Activated CD8-positive, alpha-beta memory T cell treated with anti-CD3 and anti-CD28 coated beads, Interleukin-2, amount 50 U/mL, for 24 hours (primary cell): Measurements from ENCODE around the gene ZNF565.
"Not testable (repeated sequence)": the region's sequence is repeated elsewhere in the genome, so short reads cannot be mapped to it uniquely, and the experiment has no call there.

Experiments used
- DNase-seq: peaks from one replicate; pipeline ENCODE4 v3.0.0-alpha.2; 2020; ENCODE audit errors: extremely low read depth

The ZNF565 gene

GRCh38 chr19:36150586-36150985, 63.9 kb downstream of the ZNF565 start:
- no peak for DNase-seq

GRCh38 chr19:36149673-36150406, 64.6 kb downstream of the ZNF565 start:
- no peak for DNase-seq

- no peak for DNase-seq
Measured at GRCh38 chr19:36144624-36145023, 69.8 kb downstream of the ZNF565 start.

- no peak for DNase-seq
Measured at GRCh38 chr19:36142496-36142895, 72.0 kb downstream of the ZNF565 start.

- no peak for DNase-seq
Measured at GRCh38 chr19:36142046-36142445, 72.4 kb downstream of the ZNF565 start.

- peak; percentile 81 for DNase-seq
Measured at GRCh38 chr19:36141039-36141927, 73.2 kb downstream of the ZNF565 start.

GRCh38 chr19:36140304-36141038, 74.0 kb downstream of the ZNF565 start:
- no peak for DNase-seq

- peak; percentile 84 for DNase-seq
Measured at GRCh38 chr19:36139473-36140303, 74.8 kb downstream of the ZNF565 start, which contains the start of gene CAPNS1. Gene CAPNS1 (plus strand): TSS chr19:36140066. CDS start chr19:36141012, 946 bp downstream.

- no peak for DNase-seq
Measured at GRCh38 chr19:36139120-36139472, 75.4 kb downstream of the ZNF565 start.

- DNase-seq = no peak
Measured at GRCh38 chr19:36136964-36137686, 77.3 kb downstream of the ZNF565 start.

- DNase-seq = not testable (repeated sequence)
Measured at GRCh38 chr19:36134867-36135266, 79.6 kb downstream of the ZNF565 start.
